DMS153 (cell line): ENCODE measurements around the gene CHRFAM7A.
"Not testable (repeated sequence)": the region's sequence is repeated elsewhere in the genome, so short reads cannot be mapped to it uniquely, and the experiment has no call there.

ENCODE experiments used
- DNase-seq: peaks from one replicate; lab custom pipeline; 2025; lab: John Stamatoyannopoulos, UW

CHRFAM7A gene

GRCh38 chr15:30321063-30321462 lies 72.3 kb downstream of the CHRFAM7A start:
- not testable (repeated sequence) for DNase-seq

- not testable (repeated sequence) for DNase-seq
Observed at GRCh38 chr15:30315704-30316103, 77.6 kb downstream of the CHRFAM7A start.

GRCh38 chr15:30310575-30310974 lies 82.8 kb downstream of the CHRFAM7A start:
- not testable (repeated sequence) for DNase-seq
